H1 (cell line): ENCODE data around the gene CUX1.

ENCODE experiments used
- JUN ChIP-seq: IDR thresholded peaks from 2 replicates; pipeline ENCODE4 v1.6.1; 2011; ENCODE audit warnings: low read depth, mild to moderate bottlenecking, improper control_type of control experiment, low read length
- TF ChIP-seq, protein P1 (sequence below), 3 experiments: IDR thresholded peaks; 1 replicate in 2 of 3; 2 replicates in 1 of 3; pipeline versions ENCODE4 v1.5.1 to v1.6.1; 2011; ENCODE audit warnings: low read length in 3 of 3, mild to moderate bottlenecking in 3 of 3, inconsistent platforms in 2 of 3, low read depth in 1 of 3, moderate library complexity in 1 of 3; ENCODE audit not compliant: insufficient read depth in 1 of 3; ENCODE audit errors: control extremely low read depth in 1 of 3

- no peak for TF ChIP-seq JUN
- TF ChIP-seq, protein P1, sequence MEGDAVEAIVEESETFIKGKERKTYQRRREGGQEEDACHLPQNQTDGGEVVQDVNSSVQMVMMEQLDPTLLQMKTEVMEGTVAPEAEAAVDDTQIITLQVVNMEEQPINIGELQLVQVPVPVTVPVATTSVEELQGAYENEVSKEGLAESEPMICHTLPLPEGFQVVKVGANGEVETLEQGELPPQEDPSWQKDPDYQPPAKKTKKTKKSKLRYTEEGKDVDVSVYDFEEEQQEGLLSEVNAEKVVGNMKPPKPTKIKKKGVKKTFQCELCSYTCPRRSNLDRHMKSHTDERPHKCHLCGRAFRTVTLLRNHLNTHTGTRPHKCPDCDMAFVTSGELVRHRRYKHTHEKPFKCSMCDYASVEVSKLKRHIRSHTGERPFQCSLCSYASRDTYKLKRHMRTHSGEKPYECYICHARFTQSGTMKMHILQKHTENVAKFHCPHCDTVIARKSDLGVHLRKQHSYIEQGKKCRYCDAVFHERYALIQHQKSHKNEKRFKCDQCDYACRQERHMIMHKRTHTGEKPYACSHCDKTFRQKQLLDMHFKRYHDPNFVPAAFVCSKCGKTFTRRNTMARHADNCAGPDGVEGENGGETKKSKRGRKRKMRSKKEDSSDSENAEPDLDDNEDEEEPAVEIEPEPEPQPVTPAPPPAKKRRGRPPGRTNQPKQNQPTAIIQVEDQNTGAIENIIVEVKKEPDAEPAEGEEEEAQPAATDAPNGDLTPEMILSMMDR (IDR thresholded peaks at IDR 0.05; ENCODE audit: control extremely low read depth in 1 of 3, insufficient read depth in 1 of 3, low read depth in 1 of 3, low read length in 3 of 3) = no peak
These were observed 247.8 kb downstream of the CUX1 start for GRCh38 chr7:102065226-102065625.
